COLO668 (cell line): ENCODE data around the gene POU2F1.

Experiments
- DNase-seq: peaks from one replicate; lab custom pipeline; 2025; ENCODE audit not compliant: unreplicated experiment; lab: John Stamatoyannopoulos, UW

POU2F1 gene

GRCh38 chr1:167439301-167439988 is 218.8 kb downstream of the POU2F1 start:
- peak; percentile 32 for DNase-seq

- no peak for DNase-seq
Observed at GRCh38 chr1:167440345-167440744, 219.7 kb downstream of the POU2F1 start.

- DNase-seq: no peak
Observed at GRCh38 chr1:167440776-167441175, 220.1 kb downstream of the POU2F1 start.

- no peak for DNase-seq
Observed at GRCh38 chr1:167441222-167441621, 220.5 kb downstream of the POU2F1 start.

GRCh38 chr1:167442142-167442848 is 221.6 kb downstream of the POU2F1 start:
- peak; percentile 87 for DNase-seq

- no peak for DNase-seq
Observed at GRCh38 chr1:167442854-167443565, 222.3 kb downstream of the POU2F1 start.

- DNase-seq: no peak
Observed at GRCh38 chr1:167443757-167444156, 223.1 kb downstream of the POU2F1 start.

- no peak for DNase-seq
Observed at GRCh38 chr1:167446966-167447365, 226.3 kb downstream of the POU2F1 start.

- no peak for DNase-seq
Observed at GRCh38 chr1:167447521-167448136, 226.9 kb downstream of the POU2F1 start.

GRCh38 chr1:167450843-167451242 is 230.2 kb downstream of the POU2F1 start:
- no peak for DNase-seq

GRCh38 chr1:167452483-167452882 is 231.8 kb downstream of the POU2F1 start:
- no peak for DNase-seq

GRCh38 chr1:167453123-167453522 is 232.4 kb downstream of the POU2F1 start:
- no peak for DNase-seq

- DNase-seq: no peak
Observed at GRCh38 chr1:167454304-167454893, 233.7 kb downstream of the POU2F1 start.

- DNase-seq: peak; percentile 77
Observed at GRCh38 chr1:167454894-167455785, 234.5 kb downstream of the POU2F1 start.

- DNase-seq: no peak
Observed at GRCh38 chr1:167455786-167456446, 235.2 kb downstream of the POU2F1 start.

- DNase-seq: no peak
Observed at GRCh38 chr1:167456524-167456923, 235.8 kb downstream of the POU2F1 start.

- DNase-seq: no peak
Observed at GRCh38 chr1:167456926-167457325, 236.2 kb downstream of the POU2F1 start.

- DNase-seq: no peak
Observed at GRCh38 chr1:167457936-167458584, 237.4 kb downstream of the POU2F1 start.

GRCh38 chr1:167460836-167461235 is 240.2 kb downstream of the POU2F1 start:
- DNase-seq: no peak
